GM23338 (cell line): Measurements from ENCODE around the gene CFDP1. TPM values are rescaled to one million over a fixed set of nuclear protein-coding genes. Genes with fewer than 3 reads are reported as not detected.

ENCODE experiments used
- ATAC-seq: fragments of 200-7000 bp; cut with Tn5 transposase; 3 replicates; pipeline ENCODE4 v1.9.1; 2020
- DNase-seq: peaks from one replicate; pipeline ENCODE4 v3.0.0-alpha.2; 2015; ENCODE audit warnings: low spot score
- H2AFZ ChIP-seq: fragments of 200-600 bp; sonication (generic); 2 replicates; pipeline ENCODE4 v1.8.0; 2016; ENCODE audit warnings: antibody characterized with exemption, mild to moderate bottlenecking, moderate library complexity
- H3F3A ChIP-seq: fragments of 200-600 bp; sonication (generic); replicated peaks from 2 replicates; pipeline ENCODE4 v1.8.0; 2017; ENCODE audit warnings: antibody characterized with exemption, mixed run types, low read depth
- H3K27ac ChIP-seq: fragments of 200-600 bp; sonication (generic); 2 replicates; pipeline ENCODE4 v1.6.1; 2016; ENCODE audit warnings: low read depth
- H3K27me3 ChIP-seq: fragments of 200-600 bp; sonication (generic); 2 replicates; pipeline ENCODE4 v1.8.0; 2016; ENCODE audit warnings: mild to moderate bottlenecking, mixed run types, moderate library complexity; ENCODE audit not compliant: insufficient read depth
- H3K36me3 ChIP-seq: fragments of 200-600 bp; sonication (generic); 2 replicates; pipeline ENCODE4 v1.8.0; 2016; ENCODE audit warnings: mild to moderate bottlenecking; ENCODE audit not compliant: insufficient read depth
- H3K4me1 ChIP-seq: fragments of 200-600 bp; sonication (generic); 2 replicates; pipeline ENCODE4 v1.8.0; 2016; ENCODE audit warnings: mild to moderate bottlenecking, moderate library complexity; ENCODE audit not compliant: insufficient read depth
- H3K4me2 ChIP-seq: fragments of 200-600 bp; sonication (generic); 2 replicates; pipeline ENCODE4 v1.7.1; 2017; ENCODE audit warnings: mixed run types
- H3K4me3 ChIP-seq: fragments of 200-600 bp; sonication (generic); 2 replicates; pipeline ENCODE4 v1.6.1; 2016; ENCODE audit warnings: mixed run types
- H3K79me2 ChIP-seq: fragments of 200-600 bp; sonication (generic); replicated peaks from 2 replicates; pipeline ENCODE4 v1.8.0; 2017; ENCODE audit warnings: mild to moderate bottlenecking; ENCODE audit not compliant: insufficient read depth
- H3K9me2 ChIP-seq: fragments of 200-600 bp; sonication (generic); 2 replicates; pipeline ENCODE4 v1.8.0; 2017; ENCODE audit not compliant: insufficient read depth
- H4K20me1 ChIP-seq: fragments of 200-600 bp; sonication (generic); replicated peaks from 2 replicates; pipeline ENCODE4 v1.8.0; 2017; ENCODE audit warnings: mild to moderate bottlenecking; ENCODE audit not compliant: insufficient read depth
- H3K27ac Mint-ChIP-seq: 2 replicates; pipeline ENCODE4 v1.8.0; 2020; ENCODE audit warnings: inconsistent platforms, mild to moderate bottlenecking, moderate library complexity, mixed read lengths
- H3K27me3 Mint-ChIP-seq: 3 replicates; pipeline ENCODE4 v1.8.0; 2022; ENCODE audit warnings: low read depth, mild to moderate bottlenecking, moderate library complexity, mixed read lengths, inconsistent platforms; ENCODE audit not compliant: insufficient read depth, poor library complexity
- H3K36me3 Mint-ChIP-seq: 3 replicates; pipeline ENCODE4 v1.8.0; 2021; ENCODE audit warnings: low read depth, mild to moderate bottlenecking, inconsistent platforms, moderate library complexity, mixed read lengths
- H3K4me1 Mint-ChIP-seq: 3 replicates; pipeline ENCODE4 v1.8.0; 2020; ENCODE audit warnings: mild to moderate bottlenecking, inconsistent platforms, mixed read lengths
- H3K4me3 Mint-ChIP-seq: 3 replicates; pipeline ENCODE4 v1.8.0; 2021; ENCODE audit warnings: moderate library complexity, mild to moderate bottlenecking, inconsistent platforms, mixed read lengths
- H3K9me3 Mint-ChIP-seq: 3 replicates; pipeline ENCODE4 v1.8.0; 2020; ENCODE audit warnings: moderate library complexity, mild to moderate bottlenecking, inconsistent platforms, mixed read lengths
- CREB1 ChIP-seq: fragments of 250-450 bp; sonication (Bioruptor Pico); IDR thresholded peaks from 2 replicates; pipeline ENCODE4 v1.5.0; 2020; ENCODE audit warnings: low read depth, mild to moderate bottlenecking, moderate library complexity
- STAT1 ChIP-seq: IDR thresholded peaks from one replicate; pipeline ENCODE4 v1.6.1; 2016; ENCODE audit warnings: antibody characterized with exemption; ENCODE audit not compliant: unreplicated experiment
- polyA plus RNA-seq: library from polyadenylated mRNA; unstranded; fragments of >200 nt; fragmentation: Nextera tagmentation; extraction: Ambion mirVana; gene quantifications from 2 replicates; pipeline ENCODE4 v1.2.1, GENCODE V29; 2016
- total RNA-seq: library from RNA; depleted of rRNA; stranded (reverse); fragments of >200 nt; shearing (Covaris generic); gene quantifications from 2 replicates; pipeline ENCODE4 v1.2.3, GENCODE V29; 2014
- TF ChIP-seq, protein P1 (sequence below): fragments of 250-450 bp; sonication (Bioruptor Pico); IDR thresholded peaks from 2 replicates; pipeline ENCODE4 v1.5.0; 2020; ENCODE audit warnings: mild to moderate bottlenecking, moderate library complexity
- TF ChIP-seq, protein P2 (sequence below): IDR thresholded peaks from one replicate; pipeline ENCODE4 v1.6.1; 2018; ENCODE audit warnings: antibody characterized with exemption; ENCODE audit not compliant: unreplicated experiment
- TF ChIP-seq, protein P3 (sequence below), 2 experiments: fragments of 200-600 bp in 1 of 2; sonication (generic) in 1 of 2; conservative IDR thresholded peaks; 2 replicates each; pipeline versions ENCODE4 v1.5.1 to v1.6.1; 2016 to 2017; ENCODE audit warnings: antibody characterized with exemption in 2 of 2, low read depth in 2 of 2, mild to moderate bottlenecking in 2 of 2, moderate library complexity in 1 of 2

Gene CFDP1
- total and polyA plus RNA-seq, 2 experiments from 2014 or later, result 89.9 to 224 TPM

DNA sequence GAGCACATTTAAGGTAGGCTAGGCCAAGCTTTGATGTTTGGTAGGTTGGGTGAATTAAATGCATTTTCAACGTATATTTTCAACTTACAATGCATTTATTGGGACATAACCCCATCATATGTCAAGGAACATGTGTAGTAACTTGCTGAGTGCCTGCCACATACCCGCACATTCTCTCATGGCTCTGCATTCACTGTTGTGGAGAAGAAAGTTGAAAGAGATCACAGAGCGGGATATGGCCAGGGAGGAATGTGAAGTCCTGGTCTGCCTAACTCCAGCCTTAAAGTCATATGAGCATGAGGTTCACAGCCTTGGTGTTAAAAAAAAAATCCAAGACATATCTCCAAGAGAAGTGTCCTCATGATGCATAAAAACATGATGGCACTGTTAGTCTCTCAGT is 79.1 kb downstream of the CFDP1 start (continued):
- TF ChIP-seq, protein P1, sequence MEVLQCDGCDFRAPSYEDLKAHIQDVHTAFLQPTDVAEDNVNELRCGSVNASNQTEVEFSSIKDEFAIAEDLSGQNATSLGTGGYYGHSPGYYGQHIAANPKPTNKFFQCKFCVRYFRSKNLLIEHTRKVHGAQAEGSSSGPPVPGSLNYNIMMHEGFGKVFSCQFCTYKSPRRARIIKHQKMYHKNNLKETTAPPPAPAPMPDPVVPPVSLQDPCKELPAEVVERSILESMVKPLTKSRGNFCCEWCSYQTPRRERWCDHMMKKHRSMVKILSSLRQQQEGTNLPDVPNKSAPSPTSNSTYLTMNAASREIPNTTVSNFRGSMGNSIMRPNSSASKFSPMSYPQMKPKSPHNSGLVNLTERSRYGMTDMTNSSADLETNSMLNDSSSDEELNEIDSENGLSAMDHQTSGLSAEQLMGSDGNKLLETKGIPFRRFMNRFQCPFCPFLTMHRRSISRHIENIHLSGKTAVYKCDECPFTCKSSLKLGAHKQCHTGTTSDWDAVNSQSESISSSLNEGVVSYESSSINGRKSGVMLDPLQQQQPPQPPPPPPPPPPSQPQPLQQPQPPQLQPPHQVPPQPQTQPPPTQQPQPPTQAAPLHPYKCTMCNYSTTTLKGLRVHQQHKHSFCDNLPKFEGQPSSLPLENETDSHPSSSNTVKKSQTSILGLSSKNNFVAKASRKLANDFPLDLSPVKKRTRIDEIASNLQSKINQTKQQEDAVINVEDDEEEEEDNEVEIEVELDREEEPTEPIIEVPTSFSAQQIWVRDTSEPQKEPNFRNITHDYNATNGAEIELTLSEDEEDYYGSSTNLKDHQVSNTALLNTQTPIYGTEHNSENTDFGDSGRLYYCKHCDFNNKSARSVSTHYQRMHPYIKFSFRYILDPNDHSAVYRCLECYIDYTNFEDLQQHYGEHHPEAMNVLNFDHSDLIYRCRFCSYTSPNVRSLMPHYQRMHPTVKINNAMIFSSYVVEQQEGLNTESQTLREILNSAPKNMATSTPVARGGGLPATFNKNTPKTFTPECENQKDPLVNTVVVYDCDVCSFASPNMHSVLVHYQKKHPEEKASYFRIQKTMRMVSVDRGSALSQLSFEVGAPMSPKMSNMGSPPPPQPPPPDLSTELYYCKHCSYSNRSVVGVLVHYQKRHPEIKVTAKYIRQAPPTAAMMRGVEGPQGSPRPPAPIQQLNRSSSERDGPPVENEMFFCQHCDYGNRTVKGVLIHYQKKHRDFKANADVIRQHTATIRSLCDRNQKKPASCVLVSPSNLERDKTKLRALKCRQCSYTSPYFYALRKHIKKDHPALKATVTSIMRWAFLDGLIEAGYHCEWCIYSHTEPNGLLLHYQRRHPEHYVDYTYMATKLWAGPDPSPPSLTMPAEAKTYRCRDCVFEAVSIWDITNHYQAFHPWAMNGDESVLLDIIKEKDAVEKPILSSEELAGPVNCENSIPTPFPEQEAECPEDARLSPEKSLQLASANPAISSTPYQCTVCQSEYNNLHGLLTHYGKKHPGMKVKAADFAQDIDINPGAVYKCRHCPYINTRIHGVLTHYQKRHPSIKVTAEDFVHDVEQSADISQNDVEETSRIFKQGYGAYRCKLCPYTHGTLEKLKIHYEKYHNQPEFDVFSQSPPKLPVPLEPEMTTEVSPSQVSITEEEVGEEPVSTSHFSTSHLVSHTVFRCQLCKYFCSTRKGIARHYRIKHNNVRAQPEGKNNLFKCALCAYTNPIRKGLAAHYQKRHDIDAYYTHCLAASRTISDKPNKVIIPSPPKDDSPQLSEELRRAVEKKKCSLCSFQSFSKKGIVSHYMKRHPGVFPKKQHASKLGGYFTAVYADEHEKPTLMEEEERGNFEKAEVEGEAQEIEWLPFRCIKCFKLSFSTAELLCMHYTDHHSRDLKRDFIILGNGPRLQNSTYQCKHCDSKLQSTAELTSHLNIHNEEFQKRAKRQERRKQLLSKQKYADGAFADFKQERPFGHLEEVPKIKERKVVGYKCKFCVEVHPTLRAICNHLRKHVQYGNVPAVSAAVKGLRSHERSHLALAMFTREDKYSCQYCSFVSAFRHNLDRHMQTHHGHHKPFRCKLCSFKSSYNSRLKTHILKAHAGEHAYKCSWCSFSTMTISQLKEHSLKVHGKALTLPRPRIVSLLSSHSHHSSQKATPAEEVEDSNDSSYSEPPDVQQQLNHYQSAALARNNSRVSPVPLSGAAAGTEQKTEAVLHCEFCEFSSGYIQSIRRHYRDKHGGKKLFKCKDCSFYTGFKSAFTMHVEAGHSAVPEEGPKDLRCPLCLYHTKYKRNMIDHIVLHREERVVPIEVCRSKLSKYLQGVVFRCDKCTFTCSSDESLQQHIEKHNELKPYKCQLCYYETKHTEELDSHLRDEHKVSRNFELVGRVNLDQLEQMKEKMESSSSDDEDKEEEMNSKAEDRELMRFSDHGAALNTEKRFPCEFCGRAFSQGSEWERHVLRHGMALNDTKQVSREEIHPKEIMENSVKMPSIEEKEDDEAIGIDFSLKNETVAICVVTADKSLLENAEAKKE (CRISPR knock-in tag), result no peak
- TF ChIP-seq, protein P2, sequence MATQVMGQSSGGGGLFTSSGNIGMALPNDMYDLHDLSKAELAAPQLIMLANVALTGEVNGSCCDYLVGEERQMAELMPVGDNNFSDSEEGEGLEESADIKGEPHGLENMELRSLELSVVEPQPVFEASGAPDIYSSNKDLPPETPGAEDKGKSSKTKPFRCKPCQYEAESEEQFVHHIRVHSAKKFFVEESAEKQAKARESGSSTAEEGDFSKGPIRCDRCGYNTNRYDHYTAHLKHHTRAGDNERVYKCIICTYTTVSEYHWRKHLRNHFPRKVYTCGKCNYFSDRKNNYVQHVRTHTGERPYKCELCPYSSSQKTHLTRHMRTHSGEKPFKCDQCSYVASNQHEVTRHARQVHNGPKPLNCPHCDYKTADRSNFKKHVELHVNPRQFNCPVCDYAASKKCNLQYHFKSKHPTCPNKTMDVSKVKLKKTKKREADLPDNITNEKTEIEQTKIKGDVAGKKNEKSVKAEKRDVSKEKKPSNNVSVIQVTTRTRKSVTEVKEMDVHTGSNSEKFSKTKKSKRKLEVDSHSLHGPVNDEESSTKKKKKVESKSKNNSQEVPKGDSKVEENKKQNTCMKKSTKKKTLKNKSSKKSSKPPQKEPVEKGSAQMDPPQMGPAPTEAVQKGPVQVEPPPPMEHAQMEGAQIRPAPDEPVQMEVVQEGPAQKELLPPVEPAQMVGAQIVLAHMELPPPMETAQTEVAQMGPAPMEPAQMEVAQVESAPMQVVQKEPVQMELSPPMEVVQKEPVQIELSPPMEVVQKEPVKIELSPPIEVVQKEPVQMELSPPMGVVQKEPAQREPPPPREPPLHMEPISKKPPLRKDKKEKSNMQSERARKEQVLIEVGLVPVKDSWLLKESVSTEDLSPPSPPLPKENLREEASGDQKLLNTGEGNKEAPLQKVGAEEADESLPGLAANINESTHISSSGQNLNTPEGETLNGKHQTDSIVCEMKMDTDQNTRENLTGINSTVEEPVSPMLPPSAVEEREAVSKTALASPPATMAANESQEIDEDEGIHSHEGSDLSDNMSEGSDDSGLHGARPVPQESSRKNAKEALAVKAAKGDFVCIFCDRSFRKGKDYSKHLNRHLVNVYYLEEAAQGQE, result no peak

DNA sequence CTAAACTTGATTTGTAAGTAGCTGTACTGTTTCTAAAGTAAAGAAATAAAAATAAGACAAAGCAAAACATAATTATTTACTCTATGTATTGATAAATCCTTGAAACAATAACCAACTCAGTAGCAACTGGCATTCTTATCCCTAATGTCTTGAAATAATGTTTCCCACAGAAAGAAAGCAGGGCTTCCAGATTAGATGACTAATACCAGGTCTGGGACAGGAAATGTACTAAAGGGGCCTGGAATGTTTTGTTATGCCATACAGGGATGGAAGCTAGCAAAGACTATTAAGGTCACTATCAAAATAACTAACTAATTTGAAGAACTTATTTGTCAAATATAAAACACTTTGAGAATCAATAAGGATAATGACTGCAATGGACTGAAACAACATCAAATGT is 82.1 kb downstream of the CFDP1 start:
- no peak overlapping the region for H3K27ac Mint-ChIP-seq
- H3K27ac ChIP-seq, result no peak overlapping the region
- no peak overlapping the region for H3K4me2 ChIP-seq
- TF ChIP-seq STAT1 (no peak), CREB1 (CRISPR knock-in tag) (no peak)
- TF ChIP-seq, protein P3, sequence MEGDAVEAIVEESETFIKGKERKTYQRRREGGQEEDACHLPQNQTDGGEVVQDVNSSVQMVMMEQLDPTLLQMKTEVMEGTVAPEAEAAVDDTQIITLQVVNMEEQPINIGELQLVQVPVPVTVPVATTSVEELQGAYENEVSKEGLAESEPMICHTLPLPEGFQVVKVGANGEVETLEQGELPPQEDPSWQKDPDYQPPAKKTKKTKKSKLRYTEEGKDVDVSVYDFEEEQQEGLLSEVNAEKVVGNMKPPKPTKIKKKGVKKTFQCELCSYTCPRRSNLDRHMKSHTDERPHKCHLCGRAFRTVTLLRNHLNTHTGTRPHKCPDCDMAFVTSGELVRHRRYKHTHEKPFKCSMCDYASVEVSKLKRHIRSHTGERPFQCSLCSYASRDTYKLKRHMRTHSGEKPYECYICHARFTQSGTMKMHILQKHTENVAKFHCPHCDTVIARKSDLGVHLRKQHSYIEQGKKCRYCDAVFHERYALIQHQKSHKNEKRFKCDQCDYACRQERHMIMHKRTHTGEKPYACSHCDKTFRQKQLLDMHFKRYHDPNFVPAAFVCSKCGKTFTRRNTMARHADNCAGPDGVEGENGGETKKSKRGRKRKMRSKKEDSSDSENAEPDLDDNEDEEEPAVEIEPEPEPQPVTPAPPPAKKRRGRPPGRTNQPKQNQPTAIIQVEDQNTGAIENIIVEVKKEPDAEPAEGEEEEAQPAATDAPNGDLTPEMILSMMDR (conservative IDR thresholded peaks at IDR 0.05; ENCODE audit: low read depth in 2 of 2), result no peak

More for the DNA sequence above, 82.1 kb downstream of the CFDP1 start:
- H3K4me3 Mint-ChIP-seq, result no peak overlapping the region
- no peak for DNase-seq
- no peaks in the 10 kb centered on the region for H3K36me3 ChIP-seq
- H3F3A ChIP-seq, result no peaks in the 10 kb centered on the region
- no peak overlapping the region for H2AFZ ChIP-seq
- H3K4me1 Mint-ChIP-seq, result no peaks in the 10 kb centered on the region
- H3K79me2 ChIP-seq, result no peaks in the 10 kb centered on the region
- peaks cover 2% of the 10 kb centered on the region; the same call in 2 of the 3 replicates for H3K36me3 Mint-ChIP-seq
- ATAC-seq, result no peak
- H3K4me1 ChIP-seq, result no peaks in the 10 kb centered on the region; the same call in 1 of the 2 replicates
- H3K4me3 ChIP-seq, result no peak overlapping the region
- H4K20me1 ChIP-seq, result 0 out of 2 replicates have a peak, but pooled peaks cover 3% of the 10 kb centered on the region
- no peaks in the 10 kb centered on the region for H3K9me2 ChIP-seq
- H3K27me3 ChIP-seq, result no peaks in the 10 kb centered on the region
- no peaks in the 10 kb centered on the region for H3K27me3 Mint-ChIP-seq
- H3K9me3 Mint-ChIP-seq, result no peaks in the 10 kb centered on the region
